Smooth muscle cell of the brain vasculature (primary cell): ENCODE data around the gene USH1G.

Source experiments
- DNase-seq: peaks from one replicate; pipeline ENCODE4 v3.0.0-alpha.2; 2012; ENCODE audit warnings: low read depth, low spot score

USH1G gene

DNA sequence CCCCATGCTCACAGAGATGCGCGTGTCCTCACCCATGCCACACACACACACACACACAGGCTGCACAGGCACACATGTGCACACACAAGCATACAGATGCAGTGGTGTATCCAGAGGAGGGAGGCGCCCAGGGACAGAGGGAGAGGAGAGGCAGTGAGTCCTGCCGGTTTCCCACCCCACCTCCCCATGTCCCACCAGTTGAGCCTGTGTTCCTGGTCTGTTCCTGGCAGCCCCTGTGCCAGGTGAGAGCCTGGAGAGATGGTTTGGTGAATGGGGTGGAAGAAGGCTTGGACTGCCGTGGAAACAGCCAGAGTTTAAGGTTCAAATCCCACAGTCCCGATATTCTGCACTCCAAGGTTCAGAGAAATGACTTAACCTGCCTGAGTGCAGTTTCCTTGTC, 19.4 kb downstream of the USH1G start:
- DNase-seq: no peak

DNA sequence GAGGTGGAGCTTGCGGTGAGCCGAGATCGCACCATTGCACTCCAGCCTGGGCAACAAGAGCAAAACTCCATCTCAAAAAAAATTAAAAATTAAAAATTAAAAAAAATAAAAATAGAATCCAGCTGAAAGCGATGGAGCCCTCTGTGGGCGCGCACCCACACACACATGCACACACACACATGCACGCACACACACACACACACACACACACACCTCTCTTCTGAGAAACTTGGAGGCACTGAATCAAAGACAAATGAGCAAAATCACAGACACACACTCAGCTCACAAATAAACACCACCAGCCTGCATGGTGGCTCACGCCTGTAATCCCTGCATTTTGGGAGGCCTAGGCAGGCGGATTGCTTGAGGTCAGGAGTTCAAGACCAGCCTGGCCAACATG, 20.0 kb downstream of the USH1G start:
- DNase-seq: no peak

DNA sequence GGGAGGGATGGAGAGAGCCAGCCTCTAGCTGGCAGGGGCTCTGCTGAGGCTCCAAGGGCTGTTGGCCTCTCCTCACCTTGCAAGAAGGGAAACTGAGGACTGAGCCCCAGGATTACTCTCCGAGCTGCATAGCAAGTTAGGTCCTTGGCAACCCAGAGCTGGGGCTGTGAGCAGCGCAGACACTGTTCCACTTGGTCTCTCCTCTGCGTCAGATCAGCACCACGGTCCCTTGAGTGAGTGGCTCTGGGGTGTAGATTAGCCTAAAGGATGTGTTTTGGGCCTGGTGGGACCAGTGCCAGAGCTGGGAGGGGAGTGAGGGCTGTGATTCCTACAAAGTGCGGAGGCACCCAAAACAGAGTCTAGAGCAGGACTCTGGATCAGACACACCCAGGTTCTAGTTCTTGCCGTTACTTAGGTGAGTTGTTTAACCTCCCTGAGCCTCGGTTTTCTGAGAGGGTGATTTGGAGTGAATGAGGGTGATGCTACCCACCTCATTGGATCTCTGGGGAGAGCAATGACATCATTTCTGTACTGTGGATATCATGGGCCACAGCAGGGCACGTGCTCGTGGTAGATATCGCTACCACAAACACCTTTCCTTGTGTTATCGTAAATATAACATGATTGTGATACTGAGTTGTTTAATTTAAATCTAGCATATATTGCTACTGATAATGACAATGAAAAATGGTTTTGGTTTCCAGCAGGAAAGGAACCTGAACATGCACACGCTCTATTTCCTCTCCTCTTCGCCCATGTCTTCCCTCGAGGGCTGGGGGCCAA, 21.5 kb downstream of the USH1G start:
- no peak for DNase-seq

DNA sequence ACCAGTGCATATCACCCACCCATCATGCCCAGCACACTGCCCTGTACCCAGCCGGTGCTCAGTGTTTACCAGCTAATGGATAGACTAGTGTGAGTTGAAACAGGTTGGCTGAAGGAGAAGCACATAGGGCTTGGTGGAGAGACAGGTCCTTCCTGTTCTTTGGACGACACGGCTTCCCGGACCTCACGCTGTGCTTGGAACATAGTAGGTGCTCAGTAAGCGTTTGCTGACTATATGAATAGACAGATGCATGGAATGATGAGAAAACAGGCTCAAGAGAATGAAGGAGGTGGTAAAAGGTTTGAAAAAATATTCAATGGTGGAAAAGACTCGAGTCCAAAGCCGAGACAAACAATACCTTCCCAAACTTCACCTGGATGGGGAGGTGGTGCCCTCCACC, 22.8 kb downstream of the USH1G start:
- no peak for DNase-seq

DNA sequence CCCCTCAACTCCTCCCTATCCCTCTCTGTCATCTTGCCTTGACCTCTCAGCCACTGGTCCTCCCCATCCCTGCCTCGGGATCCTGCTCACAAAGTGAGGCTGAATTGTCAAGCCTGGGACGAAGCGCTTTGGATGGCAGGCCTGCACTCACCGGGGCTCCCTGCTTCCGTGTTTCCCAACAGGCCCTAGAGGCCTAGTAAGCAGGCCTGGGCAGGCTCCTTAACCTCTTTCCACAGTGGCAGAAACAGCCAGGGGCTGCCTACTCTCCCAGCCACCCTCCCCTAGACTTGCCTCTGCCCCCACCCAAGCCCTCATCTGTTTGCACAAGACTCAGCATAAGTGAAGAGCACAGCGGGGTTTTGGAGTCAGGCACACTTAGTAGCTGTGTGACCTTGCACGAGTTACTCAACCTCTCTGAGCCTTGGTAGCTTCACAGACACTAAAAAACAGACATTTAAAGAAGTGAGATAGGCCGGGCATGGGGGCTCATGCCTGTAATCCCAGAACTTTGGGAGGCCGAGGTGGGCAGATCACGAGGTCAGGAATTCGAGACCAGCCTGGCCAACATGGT, 24.6 kb downstream of the USH1G start:
- no peak for DNase-seq

DNA sequence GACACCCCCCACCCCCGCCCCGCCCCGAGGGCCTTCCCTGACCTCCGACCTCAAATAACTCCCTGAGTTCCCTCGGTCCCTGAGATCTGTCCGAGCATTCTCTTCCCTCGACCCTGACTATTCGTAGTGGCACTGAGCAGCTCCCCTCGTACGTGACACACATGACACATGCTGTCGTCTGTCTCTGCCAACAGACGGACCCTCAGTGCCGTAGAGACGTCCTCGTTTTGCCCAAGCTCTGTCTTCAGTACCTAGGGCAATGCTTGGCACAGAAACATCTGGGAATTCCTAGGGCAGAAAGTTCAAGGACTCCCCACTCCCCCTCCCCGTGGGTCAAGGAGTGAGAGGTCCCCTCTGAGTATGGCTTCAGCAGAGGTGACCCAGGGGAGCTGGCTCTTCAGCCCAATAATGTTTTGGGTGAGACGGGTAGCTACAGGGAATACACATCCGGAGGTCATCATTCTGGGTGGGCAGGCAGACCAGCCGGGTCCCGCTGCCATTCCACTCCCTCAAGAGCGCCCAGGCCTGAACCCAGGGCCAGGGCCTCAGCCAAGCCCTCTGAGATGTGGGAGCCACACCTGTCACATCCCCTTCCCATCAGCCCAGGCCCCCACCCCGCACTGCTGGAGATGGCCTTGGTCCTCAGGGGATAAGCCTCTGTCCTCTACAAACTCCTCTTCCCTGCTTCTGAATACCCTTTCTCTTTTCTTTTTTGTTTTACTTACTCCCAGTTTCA, 29.0 kb downstream of the USH1G start:
- no peak for DNase-seq

DNA sequence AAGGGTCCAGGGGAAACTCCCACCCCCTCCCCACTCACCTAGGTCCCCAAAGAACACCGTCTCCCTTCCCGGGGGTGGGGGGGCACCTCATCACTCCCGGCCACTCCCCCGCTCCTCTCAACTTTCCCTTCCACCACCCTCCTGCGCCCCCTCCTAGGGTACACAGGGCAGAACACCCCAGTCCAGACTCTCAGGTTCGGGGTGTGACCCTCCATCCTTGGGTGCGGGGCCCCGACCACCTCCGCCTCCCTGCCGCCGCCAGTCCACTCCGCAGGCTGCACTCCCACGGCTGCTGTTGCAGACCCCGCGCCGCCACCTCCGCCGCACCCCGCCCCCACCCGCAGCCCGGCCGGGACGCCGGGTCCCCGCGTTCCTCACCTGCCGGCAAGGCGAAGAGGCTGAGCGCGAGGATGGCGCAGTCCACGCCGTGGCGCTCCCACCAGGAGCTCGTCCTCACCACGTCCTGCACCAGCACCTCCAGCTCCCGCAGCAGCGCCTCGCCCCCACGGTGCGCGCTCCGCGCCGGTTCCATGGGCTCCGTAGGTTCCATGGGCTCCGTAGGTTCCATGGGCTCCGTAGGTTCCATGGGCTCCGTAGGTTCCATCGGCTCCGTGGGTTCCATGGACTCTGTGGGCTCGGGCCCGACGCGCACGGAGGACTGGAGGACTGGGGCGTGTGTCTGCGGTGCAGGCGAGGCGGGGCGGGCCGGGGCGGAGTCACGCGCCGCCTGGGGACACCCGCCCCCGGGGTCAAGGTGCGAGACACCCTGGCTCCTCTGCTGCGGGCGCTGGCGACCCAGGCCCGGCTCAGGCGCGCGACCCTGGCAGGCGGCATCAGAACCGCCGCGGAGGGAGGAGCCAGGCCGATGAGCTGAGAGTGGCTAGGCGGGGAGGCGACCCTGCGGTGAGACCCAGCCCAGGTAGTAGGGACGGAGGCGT, 29.8 kb downstream of the USH1G start, which contains the start of gene FADS6:
TSS of gene FADS6 (minus strand) at position 660 of the 938 bp plus-strand sequence. CDS start at position 622, 38 bp downstream.
- no peak for DNase-seq

DNA sequence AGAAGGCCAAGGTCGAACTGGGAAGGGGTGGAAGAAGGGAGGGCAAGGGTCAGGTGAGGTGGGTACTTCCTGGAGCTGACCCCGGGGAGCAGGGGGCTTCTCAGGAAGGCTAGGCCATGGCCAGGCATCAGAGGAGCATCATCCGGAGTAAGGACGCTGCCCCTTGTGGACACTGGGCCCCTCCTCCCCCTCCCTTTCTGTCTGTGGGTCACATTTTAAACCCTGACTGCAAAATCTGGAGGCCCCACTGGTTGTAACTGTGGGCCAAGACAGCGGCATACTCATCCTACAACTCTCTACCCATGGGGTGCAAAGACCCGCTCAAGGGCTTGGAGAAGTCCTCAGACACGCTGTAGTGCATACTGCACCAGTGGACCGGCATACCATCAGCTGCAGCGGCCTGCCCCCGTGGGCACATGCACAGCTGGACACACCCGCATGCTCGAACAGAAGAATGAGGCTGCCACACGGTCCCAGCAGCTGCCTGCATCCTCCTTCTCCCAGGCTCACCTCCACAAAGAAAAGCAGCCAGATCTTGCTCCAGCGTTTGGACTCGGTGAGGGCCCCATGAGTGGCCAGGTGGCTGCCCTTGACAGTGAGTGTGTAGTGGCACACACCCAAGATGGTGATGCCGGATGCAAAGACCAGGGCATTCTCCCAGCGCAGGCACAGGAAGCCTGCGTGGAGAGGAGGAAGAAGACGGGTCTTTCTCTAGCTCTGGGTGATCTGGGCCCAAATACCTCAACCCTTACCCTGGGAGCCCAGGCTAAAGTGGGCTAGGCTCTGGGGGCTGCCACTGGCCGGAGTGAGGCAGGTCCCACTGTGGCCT, 30.8 kb downstream of the USH1G start:
- DNase-seq: no peak

DNA sequence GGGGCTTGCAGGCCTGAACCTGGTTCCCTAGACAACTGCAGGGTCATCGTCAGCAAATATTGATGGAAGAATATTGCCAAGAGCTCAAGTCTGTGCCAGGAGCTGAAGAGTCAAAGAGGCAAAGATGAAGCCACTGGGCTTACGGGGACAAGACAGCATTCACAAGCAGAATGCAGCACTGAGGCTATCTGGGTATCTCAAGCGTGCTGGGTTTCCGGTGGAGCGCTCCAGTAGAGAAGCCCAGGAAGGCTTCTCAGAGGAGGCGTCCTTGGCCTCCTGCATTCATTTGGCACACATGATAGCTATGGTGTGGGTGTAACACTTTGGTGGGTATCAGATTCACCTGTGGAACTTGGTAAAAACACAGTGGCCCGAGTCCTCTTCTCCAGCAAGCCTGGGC, 32.5 kb downstream of the USH1G start:
- DNase-seq: no peak

DNA sequence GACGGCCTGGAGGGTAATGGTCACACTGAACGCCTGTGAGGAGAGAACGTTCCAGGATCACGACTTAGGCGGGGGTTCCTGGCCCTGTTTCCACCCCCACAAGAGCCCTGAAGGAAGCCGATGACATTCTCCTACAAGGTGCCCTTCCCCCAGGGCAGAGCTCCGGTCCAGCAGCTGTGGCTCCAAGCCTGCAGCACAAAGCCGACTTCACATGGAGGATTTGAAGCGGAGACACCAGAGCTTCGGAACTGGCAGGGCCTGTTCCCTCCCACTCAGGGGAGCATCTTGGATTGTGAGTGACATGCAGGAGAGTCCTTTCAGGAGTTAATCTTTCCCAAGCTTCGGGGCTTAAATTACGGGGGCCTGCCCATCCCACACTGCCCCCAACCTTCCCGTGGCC, 34.6 kb downstream of the USH1G start:
- no peak for DNase-seq

DNA sequence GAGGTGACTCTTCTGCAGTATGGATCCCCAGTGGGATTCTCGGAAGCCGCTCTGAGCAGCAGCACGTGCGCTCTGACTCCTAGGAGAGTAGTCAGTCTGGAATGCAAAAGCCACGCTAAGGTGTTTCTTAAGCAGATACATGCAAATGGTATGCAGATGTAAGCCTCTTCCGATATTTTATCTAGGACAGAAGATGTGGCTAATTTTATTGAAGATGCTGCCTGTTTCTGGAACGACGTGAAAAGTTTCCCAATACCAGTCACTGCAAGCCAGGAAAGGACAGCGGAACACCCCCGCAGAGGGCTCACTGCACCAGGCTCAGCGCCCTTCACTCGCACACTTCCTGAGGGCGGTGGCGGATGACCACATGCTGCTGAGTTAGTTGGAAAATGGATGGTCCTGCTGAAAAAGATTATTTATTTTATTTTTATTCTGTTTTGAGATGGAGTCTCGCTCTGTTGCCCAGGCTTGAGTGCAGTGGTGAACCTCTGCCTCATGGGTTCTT, 39.8 kb downstream of the USH1G start:
- no peak for DNase-seq

DNA sequence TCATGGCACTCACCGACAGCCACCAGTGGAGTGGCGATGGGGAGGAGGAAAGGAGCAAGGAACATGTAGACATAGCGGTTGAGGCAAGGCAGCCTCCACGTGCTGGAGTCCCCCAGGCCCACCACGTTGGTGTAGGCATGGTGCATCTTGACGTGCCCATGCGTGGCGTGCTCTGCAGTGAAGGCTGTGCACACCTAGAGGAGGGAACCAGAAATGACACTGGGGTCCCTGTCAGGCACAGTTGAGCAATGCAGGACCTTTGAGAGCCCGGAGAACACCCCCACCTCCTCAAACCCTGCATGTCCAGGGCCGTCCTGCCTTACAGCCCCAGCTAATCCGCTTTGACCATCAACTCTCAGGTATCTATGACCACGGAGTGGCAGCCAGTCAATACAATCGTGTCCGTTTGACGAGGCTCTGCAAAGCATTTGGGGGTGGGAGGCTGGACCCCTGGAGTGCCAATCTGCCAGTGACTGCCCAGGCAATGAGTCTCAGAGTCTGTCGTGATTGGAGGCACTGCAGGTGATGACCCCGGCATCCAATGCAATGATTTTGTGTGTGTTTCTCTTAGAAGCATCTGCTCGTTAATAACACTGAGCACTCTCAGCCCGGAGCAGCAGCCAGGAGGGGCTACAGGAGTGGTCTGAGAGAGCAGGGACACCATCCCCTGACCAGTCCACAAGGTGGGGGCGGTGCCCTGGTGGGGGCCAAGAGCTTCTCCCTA, 40.4 kb downstream of the USH1G start:
- DNase-seq: no peak

DNA sequence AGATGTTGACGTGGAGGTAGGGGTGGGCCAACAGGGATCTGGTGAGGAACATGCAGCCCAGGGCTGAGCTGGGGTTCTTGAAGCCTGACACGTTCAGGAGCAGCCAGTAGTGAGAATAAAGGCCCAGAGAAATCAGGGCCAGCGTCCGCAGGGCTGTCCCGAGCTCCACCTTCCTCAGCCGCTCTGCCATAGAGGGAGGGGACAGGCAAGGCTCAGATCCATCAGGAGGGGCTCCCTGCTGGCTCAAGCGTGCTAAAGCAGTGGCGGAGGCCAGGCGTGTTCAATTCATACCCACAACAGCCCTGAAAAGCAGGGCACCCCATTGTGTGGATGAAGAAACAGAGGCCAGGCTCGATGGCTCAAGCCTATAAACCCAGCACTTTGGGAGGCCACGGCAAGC, 42.0 kb downstream of the USH1G start:
- no peak for DNase-seq

DNA sequence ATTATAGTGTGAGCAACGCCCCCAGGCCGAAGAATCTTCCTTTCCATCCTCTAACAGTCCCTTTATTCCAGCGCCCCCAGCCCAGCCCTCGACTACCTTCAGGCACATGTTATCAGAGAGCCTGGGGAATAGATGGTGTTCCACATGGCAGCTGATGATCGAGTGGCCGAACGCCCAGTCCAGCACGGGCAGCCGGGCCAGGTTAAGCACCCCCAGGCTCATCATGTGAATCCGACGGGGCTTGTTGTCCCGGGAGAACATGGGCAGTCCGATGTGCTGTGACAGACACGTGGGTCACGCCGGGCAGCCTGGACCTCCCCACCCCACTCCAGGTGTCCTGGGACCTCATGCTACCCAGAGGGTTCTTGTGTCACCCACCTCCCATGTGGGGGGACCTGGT, 43.7 kb downstream of the USH1G start:
- no peak for DNase-seq

DNA sequence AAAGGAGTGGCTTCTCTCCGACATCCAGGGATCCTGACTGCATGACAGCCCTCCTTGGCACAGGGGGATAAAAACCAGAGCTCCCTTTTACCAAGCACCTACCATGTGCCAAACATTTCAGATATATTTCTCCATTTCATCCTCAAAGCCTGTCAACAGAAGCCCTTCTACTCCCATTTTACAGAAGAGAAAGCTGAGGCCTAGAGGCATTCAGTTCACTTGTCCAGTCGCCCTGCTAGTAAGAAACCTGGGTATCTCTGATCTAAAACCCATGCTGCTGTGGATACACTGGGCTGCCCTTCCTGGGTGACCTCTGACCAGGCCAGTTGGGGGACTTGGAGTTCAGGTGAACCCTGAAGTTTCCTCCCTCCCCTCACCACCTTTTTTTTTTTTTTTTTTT, 44.4 kb downstream of the USH1G start:
- no peak for DNase-seq

DNA sequence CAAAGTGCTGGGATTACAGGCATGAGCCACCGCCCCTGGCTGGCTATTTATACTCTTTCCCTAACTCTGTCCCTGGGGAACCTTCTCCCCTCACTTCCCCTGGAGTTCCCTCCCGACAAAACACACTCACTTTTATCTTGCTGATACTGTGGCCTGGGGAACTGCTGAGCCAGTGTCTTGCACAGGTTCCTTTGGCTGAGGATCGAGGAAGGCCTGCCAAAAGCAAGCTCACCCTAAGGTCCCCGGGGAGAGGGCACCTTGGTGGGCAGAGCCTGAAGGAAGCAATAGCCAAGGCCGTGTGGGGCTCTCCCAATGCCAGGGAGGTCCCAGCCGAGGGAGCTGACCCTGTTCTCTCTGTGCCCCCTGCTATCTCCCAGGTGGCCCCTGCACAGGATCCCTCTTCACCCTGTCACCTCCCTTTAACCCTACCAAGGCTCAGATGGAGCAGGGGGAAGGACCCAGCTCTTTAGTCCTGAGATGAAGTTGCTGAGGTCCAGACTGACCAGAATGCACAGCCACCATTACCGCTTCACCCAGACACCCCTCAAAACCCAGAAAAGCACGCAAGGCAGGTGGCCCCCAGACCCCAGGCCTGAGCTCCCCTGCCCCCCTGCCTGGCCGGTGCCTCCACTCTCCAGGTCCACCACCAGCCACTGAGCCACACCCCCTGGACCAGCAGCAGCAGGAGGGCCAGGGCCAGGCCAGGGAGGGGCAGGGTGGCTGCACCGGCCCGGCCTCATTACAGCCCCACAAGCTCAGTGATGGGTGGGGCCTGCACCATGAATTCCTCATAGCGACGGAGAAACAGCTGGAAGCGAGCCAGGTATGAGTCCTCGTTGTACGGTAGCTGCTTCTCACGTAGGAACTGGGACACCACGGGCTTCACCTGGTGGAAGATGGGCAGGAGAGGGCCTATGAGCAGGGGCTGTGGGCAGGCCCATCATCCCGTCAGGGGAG, 45.2 kb downstream of the USH1G start:
- no peak for DNase-seq

DNA sequence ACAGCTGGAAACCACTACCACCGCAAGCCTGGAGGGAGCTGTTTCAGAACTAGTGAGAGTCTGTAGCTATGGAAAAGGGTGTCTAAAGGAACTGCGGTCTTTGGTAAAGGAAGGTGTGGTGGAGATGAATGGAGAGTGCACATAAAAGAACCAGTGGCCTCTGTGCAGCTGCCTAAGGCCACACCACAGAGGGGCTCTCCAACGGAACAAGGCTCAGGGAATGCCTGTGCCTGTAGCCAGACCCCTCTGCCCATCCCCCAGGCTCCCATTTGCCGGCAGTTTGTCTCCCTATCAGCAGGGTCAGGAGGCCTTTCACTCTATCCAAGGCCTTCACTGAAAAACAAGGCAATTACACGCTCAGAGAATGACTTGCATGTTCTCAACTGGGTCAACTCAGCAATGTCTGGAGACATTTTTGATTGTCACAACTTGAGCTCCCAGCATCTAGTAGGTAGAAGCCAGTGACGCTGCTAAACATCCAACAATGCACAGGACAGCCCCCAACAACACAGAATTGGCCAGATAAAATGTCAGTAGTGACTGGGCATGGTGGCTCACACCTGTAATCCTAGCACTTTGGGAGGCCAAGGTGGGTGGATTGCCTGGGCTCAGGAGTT, 47.0 kb downstream of the USH1G start:
- DNase-seq: no peak
